ENCODE data around the gene UGGT1. TPM values are rescaled to one million over a fixed set of nuclear protein-coding genes. Genes with fewer than 3 reads are reported as not detected.
A peak's percentile ranks its signal among the peaks of the same experiment; 100 is the strongest.
"Not testable (repeated sequence)": the region's sequence is repeated elsewhere in the genome, so short reads cannot be mapped to it uniquely, and the experiment has no call there.

UGGT1 gene
- total RNA-seq, 2 donors from 2014 or later: 39.8 to 49.8 TPM

DNA sequence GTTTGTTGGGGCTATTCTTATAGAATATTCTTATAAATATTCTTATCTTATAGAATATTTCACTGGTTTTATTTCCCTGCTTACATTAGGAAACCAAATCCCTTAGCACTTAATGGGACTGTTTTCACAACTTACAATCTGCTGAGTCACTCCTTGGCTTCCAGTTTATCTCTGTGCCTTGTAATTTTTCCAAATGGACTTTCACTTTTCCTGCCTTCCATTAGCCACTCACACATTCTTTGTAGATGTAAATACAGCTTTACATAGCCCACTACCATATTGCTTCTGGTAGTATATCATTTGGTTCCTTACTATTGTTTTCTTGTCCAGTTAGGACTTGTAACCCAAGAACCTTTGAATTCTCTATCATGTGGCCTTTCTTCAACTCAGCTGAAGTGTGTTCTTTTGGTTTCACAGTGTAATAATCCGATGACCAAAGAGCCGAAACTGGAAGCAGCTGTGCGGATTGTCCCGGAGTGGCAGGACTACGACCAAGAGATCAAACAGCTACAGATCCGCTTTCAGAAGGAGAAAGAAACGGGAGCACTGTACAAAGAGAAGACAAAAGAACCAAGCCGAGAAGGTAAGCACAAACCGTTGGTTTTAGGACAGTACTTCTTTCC lies 96.1 kb downstream of the UGGT1 start:
- H3K9me3 Mint-ChIP-seq: no peaks in the 10 kb centered on the region
- peaks cover 15% of the 10 kb centered on the region in 2 donors for H3K36me3 Mint-ChIP-seq
- DNase-seq (ENCODE audit: low spot score in 2 of 2): no peak
- no peak for ATAC-seq
- H3K27ac Mint-ChIP-seq: peak overlapping the region; percentile 45 to 80

DNA sequence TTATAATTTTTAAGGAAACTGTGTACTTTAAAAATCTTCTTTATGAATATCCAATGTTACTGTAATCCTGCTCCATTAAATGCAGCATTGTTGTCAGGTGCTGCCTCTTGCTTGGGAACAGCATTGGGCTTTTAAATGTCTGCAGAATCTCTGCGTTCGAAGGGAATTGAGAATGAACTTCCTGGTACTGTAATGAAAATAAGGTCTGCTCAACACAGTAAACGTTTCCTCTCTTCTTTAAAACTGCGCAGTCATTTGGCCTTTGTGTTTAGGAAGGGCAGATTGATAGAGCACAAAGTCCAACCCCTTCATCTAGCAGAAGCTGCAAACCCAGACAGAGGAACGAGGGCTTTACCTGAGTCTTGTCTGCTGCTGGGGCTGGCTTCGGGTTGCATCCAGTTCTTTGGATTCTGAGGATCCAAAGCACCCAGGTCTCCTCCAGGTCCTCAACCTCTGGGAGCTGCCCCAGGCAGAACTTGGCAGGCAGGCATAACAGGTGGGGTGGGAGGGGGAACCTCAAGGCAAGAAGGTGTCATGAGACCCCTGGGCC lies 104.5 kb downstream of the UGGT1 start:
- peak overlapping the region in 1 of 2 donors; percentile 41 for H3K27ac Mint-ChIP-seq
- peaks cover 9 to 34% of the 10 kb centered on the region in 2 donors for H3K36me3 Mint-ChIP-seq
- no peaks in the 10 kb centered on the region for H3K9me3 Mint-ChIP-seq
- peak in 1 of 2 donors; percentile 25 for ATAC-seq
- DNase-seq (ENCODE audit: low spot score in 2 of 2): no peak

DNA sequence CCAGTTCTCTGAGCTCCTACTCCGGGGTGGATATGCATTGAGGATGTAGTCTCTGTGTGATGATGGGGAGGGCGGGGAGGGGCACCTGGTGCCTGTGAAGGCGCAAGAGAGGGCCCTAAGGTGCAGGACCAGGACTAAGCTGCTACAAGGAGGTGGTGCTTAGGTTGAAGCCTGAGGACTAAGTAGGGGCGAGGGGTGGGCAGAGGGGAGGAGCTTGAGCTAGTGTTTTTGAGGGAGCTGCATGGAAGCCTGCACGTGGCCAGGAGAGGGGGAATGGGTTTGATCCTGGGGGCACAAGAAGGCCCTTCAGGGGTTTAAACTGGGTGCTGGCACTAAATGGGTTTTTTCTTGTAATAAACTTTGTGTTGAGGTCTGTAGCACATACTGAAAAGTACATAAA lies 105.0 kb downstream of the UGGT1 start:
- H3K36me3 Mint-ChIP-seq: peaks cover 4 to 29% of the 10 kb centered on the region in 2 donors
- no peaks in the 10 kb centered on the region for H3K9me3 Mint-ChIP-seq
- H3K27ac Mint-ChIP-seq: peak overlapping the region; percentile 41 to 91
- ATAC-seq (peak in 1 of 2 donors; percentile 21), DNase-seq (ENCODE audit: low spot score in 2 of 2) (no peak)

DNA sequence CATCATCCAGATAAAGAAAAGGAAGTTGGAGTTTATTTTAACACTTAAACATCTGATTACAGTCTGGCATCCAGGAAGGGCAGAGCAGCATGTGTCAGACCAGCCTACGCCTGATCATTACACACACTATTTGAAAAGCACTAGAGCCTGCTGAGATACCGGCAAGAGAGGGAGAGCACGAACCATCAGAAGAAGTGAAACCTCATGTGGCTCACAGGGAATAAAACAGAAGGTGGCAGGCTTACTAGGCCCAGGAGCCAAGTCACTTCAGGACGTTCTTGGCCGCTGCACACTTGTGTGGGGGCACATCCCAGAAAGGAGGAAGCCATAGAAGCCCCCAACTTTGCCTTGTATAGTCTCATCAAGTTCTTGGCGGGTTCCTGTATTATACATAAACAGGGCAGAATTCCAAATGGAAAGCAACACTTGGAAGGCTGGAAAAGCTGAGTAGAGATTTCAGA lies 105.5 kb downstream of the UGGT1 start:
- ATAC-seq: peak; percentile 79 to 87
- Mint-ChIP-seq H3K36me3 (peaks cover 0 to 24% of the 10 kb centered on the region in 2 donors), H3K27ac (peak overlapping the region; percentile 41 to 91), H3K9me3 (no peaks in the 10 kb centered on the region)
- no peak for DNase-seq (ENCODE audit: low spot score in 2 of 2)

DNA sequence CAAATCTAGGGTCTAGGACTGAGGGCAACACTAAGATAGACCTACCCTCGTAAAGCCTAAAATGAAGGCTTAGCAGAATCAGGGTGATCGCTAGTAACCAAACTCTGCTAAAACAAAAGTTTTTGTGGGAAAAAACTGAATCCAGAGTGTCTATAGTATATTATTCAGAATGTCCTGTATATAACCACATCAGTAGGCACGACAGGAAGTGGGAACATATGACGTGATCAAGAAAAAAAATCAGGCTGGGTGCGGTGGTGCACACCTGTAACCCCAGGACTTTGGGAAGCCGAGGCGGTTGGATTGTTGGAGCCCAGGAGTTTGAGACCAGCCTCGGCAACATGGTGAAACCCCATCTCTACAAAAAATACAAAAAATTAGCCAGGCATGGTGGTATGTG lies 106.1 kb downstream of the UGGT1 start:
- no peaks in the 10 kb centered on the region for H3K9me3 Mint-ChIP-seq
- no peak for DNase-seq (ENCODE audit: low spot score in 2 of 2)
- ATAC-seq: peak; percentile 36 to 67
- peaks cover 0 to 24% of the 10 kb centered on the region in 2 donors for H3K36me3 Mint-ChIP-seq
- peak overlapping the region; percentile 41 to 91 for H3K27ac Mint-ChIP-seq

DNA sequence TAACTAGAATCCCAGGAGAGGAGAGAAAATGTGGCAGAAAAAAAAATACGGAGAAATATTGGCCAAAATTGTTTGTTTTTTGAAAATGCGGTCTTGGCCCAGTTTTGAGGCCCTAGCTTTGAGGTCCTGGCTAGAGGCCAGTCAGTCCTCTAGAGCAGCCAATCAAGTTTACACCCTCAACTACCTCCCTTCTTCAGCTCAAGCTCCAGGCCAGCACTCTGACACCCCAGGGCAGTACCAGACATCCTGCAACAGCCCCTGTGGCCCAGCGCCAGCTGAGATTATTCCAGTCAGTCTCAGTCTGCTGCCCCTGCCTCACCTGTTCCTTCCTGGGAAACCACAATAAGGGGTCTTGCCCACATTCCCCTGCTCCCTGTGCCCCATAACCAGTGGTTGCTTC lies 107.7 kb downstream of the UGGT1 start:
- Mint-ChIP-seq H3K36me3 (peaks cover 0 to 18% of the 10 kb centered on the region in 2 donors), H3K27ac (no peak overlapping the region), H3K9me3 (no peaks in the 10 kb centered on the region)
- ATAC-seq (no peak), DNase-seq (ENCODE audit: low spot score in 2 of 2) (no peak)

DNA sequence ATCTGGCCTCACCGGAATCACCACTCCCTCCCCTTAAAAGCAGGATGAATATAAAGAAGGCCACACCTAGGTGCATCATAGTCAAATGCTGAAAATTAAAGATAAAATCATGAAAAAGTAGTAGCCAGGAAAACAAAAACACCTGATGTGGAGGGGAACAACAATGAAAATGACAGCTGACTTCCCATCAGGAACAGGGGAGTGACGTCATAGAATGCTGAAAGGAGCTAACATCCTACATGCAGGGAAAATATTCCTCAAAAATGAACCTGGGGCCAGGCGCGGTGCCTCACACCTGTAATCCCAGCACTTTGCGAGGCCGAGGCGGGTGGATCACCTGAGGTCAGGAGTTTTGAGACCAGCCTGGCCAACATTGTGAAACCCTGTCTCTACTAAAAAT lies 108.1 kb downstream of the UGGT1 start:
- H3K9me3 Mint-ChIP-seq: no peaks in the 10 kb centered on the region
- H3K27ac Mint-ChIP-seq: no peak overlapping the region
- DNase-seq (ENCODE audit: low spot score in 2 of 2) (no peak), ATAC-seq (no peak)
- peaks cover 0 to 18% of the 10 kb centered on the region in 2 donors for H3K36me3 Mint-ChIP-seq

DNA sequence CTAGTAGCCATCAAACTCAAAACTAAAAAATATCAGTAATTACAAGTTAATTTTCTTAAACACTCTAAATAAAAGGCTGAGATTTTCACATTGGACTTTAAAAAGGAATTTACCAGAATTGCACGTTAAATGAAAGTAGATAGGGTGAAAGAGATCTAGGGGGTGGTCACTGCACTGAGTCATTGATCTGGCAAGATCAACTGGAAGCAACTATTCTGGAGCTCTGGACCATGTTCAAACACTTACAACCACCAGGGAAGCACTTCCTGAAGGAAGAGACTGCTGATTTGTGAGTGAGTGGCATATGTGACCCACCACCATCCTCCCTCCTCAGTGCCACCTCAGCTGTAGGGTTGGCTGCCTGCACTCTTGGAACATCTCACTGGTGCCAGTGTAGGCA lies 111.8 kb downstream of the UGGT1 start:
- Mint-ChIP-seq H3K9me3 (no peaks in the 10 kb centered on the region), H3K36me3 (no peaks in the 10 kb centered on the region), H3K27ac (no peak overlapping the region)
- DNase-seq (ENCODE audit: low spot score in 2 of 2) (no peak), ATAC-seq (no peak)

DNA sequence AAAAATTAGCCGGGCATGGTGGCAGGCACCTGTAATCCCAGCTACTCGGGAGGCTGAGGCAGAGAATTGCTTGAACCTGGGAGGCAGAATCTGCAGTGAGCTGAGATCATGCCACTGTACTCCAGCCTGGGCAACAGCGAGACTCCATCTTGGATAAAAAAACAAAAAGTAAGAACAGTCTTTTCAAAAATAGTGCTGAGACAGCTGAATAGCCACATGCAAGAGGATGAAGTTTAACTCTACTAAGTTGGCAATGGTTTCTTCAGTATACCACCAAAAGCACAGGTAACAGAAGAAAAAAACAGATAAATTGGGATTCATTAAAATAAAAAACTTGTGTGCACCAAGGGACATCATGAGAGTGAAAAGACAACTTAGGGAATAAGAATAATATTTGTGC lies 115.2 kb downstream of the UGGT1 start:
- Mint-ChIP-seq H3K36me3 (no peaks in the 10 kb centered on the region), H3K9me3 (no peaks in the 10 kb centered on the region), H3K27ac (no peak overlapping the region)
- no peak for DNase-seq (ENCODE audit: low spot score in 2 of 2)
- ATAC-seq: no peak

DNA sequence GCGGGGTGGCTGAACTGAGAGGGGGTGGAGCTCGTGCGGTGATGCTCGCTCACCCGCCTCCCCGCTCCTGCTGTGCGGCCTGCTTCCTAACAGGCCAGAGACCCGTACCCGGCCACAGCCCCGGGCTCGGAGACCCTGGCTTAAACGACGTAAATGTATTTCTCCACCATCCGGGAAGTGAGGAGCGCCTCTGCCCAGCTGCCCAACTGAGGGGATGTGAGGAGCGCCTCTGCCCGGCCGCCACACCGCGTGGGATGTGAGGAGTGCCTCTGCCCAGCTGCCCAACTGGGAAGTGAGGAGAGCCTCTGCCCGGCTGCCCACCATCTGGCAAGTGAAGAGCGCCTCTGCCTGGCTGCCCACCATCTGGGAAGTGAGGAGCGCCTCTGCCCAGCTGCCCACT lies 117.0 kb downstream of the UGGT1 start:
- H3K36me3 Mint-ChIP-seq: no peaks in the 10 kb centered on the region
- ATAC-seq: no peak
- DNase-seq (ENCODE audit: low spot score in 2 of 2): no peak
- H3K27ac Mint-ChIP-seq: no peak overlapping the region
- no peaks in the 10 kb centered on the region for H3K9me3 Mint-ChIP-seq

DNA sequence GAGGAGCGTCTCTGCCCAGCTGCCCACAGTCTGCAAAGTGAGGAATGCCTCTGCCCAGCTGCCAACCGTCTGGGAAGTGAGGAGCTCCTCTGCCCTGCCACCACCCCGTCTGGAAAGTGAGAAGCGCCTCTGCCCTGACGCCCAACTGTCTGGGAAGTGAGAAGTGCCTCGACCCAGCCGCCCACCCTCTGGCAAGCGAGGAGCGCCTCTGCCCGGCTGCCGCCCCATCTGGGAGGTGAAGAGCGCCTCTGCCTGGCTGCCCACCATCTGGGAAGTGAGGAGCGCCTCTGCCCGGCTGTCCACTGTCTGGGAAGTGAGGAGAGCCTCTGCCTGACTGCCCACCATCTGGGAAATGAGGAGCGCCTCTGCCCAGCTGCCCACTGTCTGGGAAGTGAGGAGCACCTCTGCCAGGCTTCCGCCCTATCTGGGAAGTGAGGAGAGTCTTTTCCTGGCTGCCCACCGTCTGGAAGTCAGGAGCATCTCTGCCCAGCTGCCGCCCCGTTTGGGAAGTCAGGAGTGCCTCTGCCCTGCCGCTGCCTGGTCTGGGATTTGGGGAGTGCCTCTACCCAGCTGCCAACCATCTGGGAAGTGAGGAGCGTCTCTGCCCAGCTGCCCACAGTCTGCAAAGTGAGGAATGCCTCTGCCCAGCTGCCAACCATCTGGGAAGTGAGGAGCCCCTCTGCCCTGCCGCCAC lies 117.8 kb downstream of the UGGT1 start:
- ATAC-seq; H3K9me3 Mint-ChIP-seq; DNase-seq (ENCODE audit: low spot score in 2 of 2); H3K27ac Mint-ChIP-seq; H3K36me3 Mint-ChIP-seq: not testable (repeated sequence)

DNA sequence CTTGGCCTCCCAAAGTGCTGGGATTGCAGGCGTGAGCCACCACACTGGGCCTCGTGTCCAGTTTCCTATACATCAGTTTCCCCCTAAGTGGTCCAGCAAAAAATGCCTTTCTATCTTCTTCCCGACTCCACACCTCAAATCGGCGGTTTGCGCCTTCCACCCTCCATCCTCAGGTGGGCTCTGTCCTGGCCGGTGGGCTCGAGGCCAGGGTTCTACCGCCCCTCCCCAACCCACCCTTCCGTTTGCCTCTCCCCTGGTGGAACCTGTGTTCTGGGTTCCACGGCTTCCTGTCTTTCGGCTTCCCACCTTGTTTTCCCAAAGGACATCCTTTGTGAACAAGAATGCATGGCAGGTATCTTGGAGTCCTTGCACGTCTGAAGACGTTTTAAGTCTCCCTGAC lies 123.3 kb downstream of the UGGT1 start:
- DNase-seq (ENCODE audit: low spot score in 2 of 2): no peak
- no peaks in the 10 kb centered on the region for H3K9me3 Mint-ChIP-seq
- no peak for ATAC-seq
- H3K36me3 Mint-ChIP-seq: no peaks in the 10 kb centered on the region
- H3K27ac Mint-ChIP-seq: no peak overlapping the region

DNA sequence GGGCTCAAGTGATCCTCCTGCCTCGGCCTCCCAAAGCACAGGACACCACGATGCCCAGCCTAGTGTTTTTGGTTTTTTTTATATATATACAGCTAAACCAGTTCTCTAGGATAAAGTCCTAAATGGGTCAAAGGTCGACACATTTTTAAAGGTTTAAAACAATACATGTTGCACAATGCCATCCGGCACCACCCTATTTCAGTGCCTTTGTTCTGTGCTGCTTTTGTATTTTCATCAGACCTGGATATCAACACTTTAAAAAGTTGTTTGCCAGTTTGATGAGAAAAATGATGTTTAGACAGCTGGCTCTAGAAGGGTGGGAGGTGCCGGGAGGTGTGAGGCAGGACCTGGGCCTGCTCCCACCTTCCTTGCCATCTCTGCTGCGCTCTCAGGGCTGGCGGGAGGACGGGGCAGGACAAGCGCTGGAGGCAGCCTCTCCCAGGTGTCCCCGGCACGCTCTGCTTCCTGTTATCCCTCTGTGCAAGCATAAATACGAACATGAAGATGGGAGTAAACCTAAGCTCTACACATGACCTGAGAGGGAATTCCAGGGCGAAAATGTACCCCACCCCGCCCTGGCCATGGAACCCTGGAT lies 124.0 kb downstream of the UGGT1 start:
- no peak for DNase-seq (ENCODE audit: low spot score in 2 of 2)
- H3K36me3 Mint-ChIP-seq: no peaks in the 10 kb centered on the region
- no peaks in the 10 kb centered on the region for H3K9me3 Mint-ChIP-seq
- no peak for ATAC-seq
- H3K27ac Mint-ChIP-seq: no peak overlapping the region

DNA sequence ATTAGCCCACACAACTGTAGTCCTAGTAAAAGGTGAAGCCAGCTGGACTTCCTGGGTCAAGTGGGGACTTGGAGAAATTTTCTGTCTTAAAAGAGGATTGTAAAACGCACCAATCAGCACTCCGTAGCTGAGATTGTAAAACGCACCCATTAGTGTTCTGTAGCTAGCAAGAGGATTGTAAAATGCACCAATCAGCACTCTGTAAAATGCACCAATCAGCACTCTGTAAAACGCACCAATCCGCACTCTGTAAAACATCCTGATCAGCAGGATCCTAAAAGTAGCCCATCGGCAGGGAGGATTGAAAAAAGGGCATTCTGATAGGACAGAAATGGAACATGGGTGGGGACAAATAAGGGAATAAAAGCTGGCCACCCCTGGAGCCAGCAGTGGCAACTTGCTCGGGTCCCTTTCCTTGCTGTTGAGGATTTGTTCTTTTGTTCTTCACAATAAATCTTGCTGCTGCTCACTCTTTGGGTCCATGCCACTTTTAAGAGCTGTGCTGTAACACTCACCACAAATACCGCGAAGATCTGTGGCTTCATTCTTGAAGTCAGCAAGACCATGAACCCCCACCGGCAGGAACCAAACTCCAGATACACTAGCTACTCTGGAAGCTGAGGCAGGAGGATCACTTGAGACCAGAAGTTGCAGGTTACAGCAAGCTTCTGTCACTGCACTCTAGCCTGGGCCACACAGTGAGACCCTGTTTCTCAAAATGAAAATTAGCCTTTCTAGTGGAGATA lies 125.1 kb downstream of the UGGT1 start:
- DNase-seq (ENCODE audit: low spot score in 2 of 2): no peak
- H3K36me3 Mint-ChIP-seq: no peaks in the 10 kb centered on the region
- no peaks in the 10 kb centered on the region for H3K9me3 Mint-ChIP-seq

DNA sequence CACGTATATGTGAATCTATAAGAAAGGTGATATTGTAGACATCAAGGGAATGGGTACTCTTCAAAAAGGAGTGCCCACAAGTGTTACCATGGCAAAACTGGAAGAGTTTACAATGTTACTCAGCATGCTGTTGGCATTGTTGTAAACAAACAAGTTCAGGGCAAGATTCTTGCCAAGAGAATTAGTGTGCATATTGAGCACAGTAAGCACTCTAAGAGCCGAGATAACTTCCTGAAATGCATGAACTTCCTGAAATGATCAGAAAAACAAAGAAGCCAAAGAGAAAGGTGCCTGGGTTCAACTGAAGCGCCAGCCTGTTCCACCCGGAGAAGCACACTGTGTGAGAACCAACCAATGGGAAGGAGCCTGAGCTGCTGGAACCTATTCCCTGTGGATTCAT lies 126.7 kb downstream of the UGGT1 start:
- ATAC-seq (no peak), DNase-seq (ENCODE audit: low spot score in 2 of 2) (no peak)
- H3K36me3 Mint-ChIP-seq: no peaks in the 10 kb centered on the region
- no peaks in the 10 kb centered on the region for H3K9me3 Mint-ChIP-seq
- no peak overlapping the region for H3K27ac Mint-ChIP-seq

More for the DNA sequence above, 125.1 kb downstream of the UGGT1 start:
- H3K27ac Mint-ChIP-seq: no peak overlapping the region
- ATAC-seq: no peak

DNA sequence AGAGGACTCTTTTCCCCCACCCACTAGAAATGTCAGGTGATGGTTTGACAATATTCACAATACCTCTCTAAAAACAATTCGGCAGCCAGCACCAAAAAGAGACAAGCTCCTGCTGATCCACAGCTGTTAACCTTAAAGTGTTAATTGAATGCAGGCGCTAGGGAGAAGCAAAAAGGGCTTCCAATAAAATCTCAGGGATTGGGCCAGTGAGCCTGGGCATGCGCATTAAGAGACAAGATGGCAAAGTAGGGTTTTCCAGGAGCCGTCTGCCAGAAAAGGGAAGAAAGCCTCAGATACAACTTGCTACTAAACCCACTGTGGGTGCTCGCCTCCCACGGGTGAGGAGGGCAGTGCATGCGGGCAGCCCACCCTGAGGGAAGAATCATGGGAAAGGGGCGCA lies 128.9 kb downstream of the UGGT1 start:
- no peak overlapping the region for H3K27ac Mint-ChIP-seq
- no peak for ATAC-seq
- no peaks in the 10 kb centered on the region for H3K9me3 Mint-ChIP-seq
- no peak for DNase-seq (ENCODE audit: low spot score in 2 of 2)
- no peaks in the 10 kb centered on the region for H3K36me3 Mint-ChIP-seq

DNA sequence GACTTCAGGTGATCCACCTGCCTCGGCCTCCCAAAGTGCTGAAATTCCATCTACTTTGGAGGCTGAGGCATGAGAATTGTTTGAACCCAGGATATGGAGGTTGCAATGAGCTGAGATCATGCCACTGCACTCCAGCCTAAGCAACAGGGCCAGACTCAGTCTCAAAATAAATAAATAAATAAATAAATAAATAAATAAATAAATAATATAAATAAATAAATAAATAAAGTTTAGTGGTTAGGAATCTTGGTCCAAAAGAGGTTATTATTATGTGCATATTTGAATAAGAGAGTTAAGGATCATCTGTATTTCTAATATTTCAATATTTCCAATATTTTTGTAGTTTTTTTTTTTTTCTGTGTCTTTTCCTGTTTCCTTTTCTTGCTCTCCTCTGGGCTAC lies 136.9 kb downstream of the UGGT1 start:
- Mint-ChIP-seq H3K27ac (no peak overlapping the region), H3K9me3 (no peaks in the 10 kb centered on the region), H3K36me3 (no peaks in the 10 kb centered on the region)
- DNase-seq (ENCODE audit: low spot score in 2 of 2) (no peak), ATAC-seq (no peak)

All from activated naive CD4-positive, alpha-beta T cell treated with anti-CD3 and anti-CD28 coated beads, Interleukin-2, amount 50 U/mL, for 72 hours (primary cell).